ENCODE measurements around the gene PPP1R1C.

Gene PPP1R1C

GRCh38 chr2:181972431-181973170 is 13.1 kb upstream of the PPP1R1C start:
- DNase-seq (ENCODE audit: low spot score), result no peak

DNA sequence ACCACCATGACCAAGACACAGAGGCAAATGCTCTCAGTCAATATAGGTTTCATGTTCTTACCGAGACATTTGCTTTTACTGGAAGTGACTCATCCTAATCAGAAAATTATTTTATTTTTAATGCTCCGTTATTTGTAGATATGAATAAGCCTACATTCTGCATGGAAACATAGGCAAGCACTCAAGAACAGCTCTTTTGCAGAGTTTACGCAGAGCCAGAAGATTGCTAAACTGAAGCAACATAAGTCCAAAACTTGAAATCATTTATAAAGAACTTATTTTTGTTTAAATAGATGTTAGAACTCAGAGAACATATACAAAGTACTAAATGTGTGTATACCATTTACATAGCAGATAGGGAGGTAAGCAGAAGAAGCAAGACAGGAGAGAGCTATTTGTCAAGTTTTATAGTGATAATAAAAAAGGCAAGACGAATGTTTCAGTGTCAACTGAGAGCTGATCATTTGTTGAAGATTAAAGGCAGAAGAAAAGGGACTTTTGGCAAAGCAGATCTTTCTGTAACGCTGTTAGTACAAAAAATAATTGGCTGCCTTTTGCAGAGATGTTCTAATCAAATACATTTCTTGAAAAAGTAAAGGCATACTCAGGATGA is 12.4 kb upstream of the PPP1R1C start:
- no peak for DNase-seq (ENCODE audit: low spot score)

DNA sequence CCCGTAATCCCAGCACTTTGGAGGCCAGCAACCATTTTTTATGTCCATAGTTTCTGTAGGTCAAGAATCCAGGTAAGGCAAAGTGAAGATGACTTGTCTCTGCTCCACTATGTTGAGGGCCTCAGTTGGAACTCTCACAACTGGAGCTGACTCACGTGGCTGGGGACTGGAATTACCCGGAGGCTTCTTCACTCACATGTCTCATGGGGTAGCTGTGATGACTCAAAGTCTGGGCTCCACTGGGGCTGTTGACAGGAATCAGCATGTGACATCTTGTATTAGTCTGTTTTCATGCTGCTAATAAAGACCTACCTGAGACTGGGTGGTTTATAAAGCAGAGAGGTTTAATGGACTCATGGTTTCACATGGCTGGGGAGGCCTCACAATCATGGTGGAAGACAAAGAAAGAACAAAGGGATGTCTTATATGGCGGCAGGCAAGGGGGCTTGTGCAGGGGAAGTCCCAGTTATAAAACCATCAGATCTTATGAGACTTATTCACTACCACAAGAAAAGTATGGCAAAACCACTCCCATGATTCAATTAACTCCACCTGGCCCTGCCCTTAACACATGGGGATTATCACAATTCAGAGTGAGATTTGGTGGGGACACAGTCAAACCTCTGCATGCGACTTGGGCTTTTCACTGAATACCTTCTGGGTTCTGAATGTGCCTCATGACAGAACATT is 7.8 kb upstream of the PPP1R1C start:
- no peak for DNase-seq (ENCODE audit: low spot score)

- DNase-seq (ENCODE audit: low spot score), result no peak
Observed at GRCh38 chr2:181978351-181979150, 7.1 kb upstream of the PPP1R1C start.

DNA sequence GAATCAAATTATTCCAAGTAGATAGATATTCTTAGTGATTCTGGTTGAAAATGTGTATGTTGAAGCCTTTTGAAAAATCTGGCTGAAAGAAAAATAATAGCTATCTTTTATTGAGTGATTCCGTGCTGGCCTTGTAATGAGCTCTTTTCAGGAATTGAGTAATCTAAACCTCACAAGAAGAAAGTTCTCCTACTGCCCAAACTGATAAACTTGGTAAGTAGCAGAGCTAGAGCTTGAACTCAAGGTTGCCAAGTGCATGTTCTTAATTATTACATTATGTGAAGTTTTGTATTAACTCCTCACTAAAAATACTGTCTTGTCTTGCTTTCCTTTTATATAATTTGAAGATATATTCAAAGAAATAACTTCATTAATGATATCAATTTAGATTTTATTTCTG is 1.6 kb upstream of the PPP1R1C start:
- no peak for DNase-seq (ENCODE audit: low spot score)

DNA sequence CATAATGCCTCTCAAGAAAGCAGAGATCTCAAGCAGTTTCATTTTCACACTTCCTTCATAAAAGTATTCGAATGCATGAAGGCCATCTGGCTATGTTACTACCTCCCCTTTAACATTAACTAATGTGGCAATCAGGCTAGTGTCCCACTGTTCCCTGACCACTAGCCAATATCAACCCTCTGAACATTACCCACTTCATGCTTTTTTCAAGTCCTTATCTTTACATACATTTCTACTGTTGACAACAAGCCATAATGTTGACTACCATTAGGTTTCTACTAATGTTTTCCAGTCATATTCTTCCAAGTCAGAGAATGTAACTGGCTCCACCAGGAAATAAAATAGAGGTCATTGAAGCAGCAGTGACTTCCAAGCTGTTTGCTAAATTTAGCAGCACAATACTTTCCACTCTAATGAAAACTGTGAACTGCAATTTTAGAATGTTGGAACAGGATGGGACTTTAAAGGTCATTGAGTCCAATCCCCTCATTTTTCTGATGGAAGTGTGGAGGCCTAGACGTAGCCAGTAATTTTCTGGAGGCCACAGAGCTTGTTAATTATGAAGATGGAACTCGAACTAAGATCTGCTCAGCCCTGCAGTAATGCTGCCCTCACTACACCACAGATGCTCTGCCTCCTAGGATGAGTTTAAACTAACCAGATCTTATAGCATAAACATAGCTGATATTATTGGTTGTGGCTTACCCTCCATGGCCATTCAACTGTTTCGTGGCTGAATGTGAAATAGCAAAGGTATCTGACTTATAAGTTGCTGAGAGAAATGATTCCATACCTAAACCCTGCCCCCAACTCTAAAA is 630 bp upstream of the PPP1R1C start:
- DNase-seq (ENCODE audit: low spot score), result no peak

GRCh38 chr2:181988154-181988924 is 2.7 kb downstream of the PPP1R1C start:
- no peak for DNase-seq (ENCODE audit: low spot score)

- DNase-seq (ENCODE audit: low spot score), result no peak
Observed at GRCh38 chr2:181989099-181989498, 3.4 kb downstream of the PPP1R1C start.

GRCh38 chr2:181991171-181991885 is 5.7 kb downstream of the PPP1R1C start:
- DNase-seq (ENCODE audit: low spot score), result peak; percentile 53

DNA sequence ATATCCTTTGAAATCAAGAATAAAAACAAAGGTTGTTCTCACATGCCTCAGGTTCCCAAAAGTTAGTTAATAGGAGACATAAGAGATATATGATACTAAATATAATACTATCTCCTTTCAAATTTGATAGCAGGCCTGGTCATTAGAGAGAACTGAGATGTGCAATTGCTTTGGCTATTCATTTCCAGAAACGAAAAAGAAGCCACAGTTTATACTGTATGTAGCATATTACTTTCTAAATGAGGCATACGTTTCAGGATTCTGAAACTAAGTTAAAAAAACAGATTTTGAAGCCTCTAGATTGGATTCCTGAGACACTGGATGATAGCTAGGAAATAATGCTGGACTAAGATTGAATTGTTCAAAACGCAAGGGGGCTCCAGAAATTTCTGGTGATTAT is 7.1 kb downstream of the PPP1R1C start:
- DNase-seq (ENCODE audit: low spot score), result no peak

DNA sequence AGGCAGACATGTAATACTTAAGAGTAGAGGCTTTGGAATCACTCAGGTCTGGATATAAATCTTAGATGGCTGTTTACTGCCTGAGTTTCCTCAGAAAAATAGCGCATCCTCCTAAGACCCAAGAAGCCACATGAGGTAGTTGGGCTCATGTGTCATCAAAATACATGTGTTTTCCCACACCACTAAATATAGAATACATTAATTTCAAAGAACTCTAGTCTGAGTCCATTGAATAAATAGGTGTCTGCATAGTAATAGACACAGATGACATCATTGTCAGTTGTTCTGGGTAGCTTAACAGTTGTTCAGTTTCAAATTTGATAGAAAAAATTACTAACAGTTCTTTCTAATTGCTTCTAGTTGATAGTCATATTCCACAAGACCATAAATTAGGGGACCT is 9.6 kb downstream of the PPP1R1C start:
- no peak for DNase-seq (ENCODE audit: low spot score)

DNA sequence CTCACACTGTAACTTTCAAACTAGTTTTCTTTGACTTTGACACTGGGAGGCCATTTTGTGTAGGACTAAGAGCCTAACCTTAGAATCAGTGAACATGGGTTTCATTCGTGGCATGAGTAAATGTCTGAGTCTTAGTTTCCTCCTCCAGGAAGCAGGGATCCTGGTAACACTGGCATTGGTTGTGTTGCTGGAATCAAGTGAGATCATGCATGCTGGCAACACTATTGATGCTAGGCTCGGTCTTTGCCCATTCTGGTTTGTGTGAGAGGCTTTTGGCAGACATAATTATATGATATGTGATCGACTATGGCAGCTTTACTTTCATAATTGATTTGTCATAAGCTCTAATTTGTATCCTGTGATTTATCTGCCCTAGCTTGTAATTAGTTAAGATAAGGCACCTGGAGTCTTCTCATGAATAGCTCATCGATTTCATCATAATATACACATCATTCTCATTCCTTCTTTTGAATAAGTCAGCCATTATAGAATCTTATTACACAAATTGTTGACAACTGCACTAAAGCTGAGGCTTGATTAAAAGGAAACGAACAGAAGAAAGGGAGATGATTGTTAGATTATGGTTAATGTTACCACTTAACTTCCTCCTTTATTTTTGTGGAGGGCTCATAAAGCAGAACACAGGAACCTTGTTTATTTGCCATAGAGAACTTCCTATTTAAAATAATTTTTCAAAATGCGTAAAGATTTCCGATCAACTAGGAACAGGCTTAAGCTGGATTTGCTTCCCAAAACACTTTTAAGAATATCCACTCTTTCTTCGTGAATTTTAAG is 12.6 kb downstream of the PPP1R1C start:
- no peak for DNase-seq (ENCODE audit: low spot score)

GRCh38 chr2:181998891-181999654 is 13.4 kb downstream of the PPP1R1C start:
- no peak for DNase-seq (ENCODE audit: low spot score)

GRCh38 chr2:181999911-182000310 is 14.3 kb downstream of the PPP1R1C start:
- DNase-seq (ENCODE audit: low spot score), result no peak

DNA sequence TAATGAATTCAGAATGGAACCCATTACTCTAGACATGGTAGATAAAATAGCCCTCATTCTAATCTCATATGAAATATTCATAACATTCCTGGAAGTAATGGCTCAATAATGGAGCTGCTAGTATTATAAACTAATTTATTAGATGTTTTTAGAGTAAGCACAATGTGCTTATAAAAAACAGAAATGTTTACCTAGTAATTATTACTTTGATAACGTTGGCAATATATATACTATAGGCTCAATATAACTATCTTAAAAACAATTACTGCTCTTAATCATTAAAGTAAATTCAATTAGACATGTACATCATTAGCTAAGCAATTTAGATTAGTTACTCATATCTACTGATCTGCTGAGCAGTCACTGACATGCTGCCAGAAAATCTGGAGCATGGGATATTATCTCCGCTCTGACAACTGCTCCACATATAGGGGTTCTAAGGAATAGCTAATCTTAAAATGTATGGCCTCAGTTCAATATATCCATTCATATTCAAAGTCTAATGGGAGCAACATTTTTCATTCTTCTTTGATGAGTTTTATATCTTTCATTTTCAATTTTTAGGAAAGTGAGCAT is 19.4 kb downstream of the PPP1R1C start:
- no peak for DNase-seq (ENCODE audit: low spot score)

- no peak for DNase-seq (ENCODE audit: low spot score)
Observed at GRCh38 chr2:182006595-182007341, 21.1 kb downstream of the PPP1R1C start.

DNA sequence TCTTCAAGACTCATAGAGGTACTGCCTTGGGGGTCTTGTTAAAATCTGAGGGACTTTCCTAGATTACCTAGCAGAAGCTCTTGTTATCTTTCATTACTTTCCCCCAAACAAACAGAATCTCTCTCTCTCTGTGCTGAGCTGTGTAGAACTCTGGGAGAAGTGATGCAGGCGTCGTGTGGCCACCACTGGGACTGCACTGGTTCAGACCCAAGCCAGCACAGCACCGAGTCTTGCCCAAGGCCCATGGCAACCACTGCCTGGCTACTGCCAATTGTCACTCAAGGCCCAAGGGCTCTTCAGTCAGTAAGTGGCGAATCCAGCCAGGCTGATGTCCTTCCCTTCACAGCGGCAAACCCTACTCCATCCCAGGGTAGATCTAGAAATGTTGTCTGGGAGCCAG is 28.6 kb downstream of the PPP1R1C start:
- DNase-seq (ENCODE audit: low spot score), result no peak
